ENCODE results near the gene PMPCA. TPM values are rescaled to one million over a fixed set of nuclear protein-coding genes. Genes with fewer than 3 reads are reported as not detected.

The PMPCA gene
- total and polyA plus RNA-seq, 12 donors, result 59.3 to 85.2 (median 75.4) TPM

- Histone ChIP-seq H3K27ac (no peak overlapping the region), H3K9me3 (no peaks in the 10 kb centered on the region), H3K36me3 (peaks cover 0 to 61% (median 7%) of the 10 kb centered on the region in 9 donors), H3K4me3 (no peak overlapping the region), H3K4me1 (peaks cover 0 to 18% (median 4%) of the 10 kb centered on the region in 9 donors), H3K27me3 (no peaks in the 10 kb centered on the region)
- TF ChIP-seq CTCF (IDR thresholded peaks at IDR 0.05), result no peak
- intact Hi-C loops (cut with DNase I), result no loop called here
- DNase-seq (no peak), ATAC-seq (peak in 4 of 8 donors; percentile 4 to 37 (median 8))
- 75 to 81% methylated on average over 28 of the region's 28 CpGs for whole genome bisulfite sequencing, 2 donors
These were observed 32.1 kb upstream of the PMPCA start for GRCh38 chr9:136378170-136379002.

GRCh38 chr9:136379003-136379287 lies 31.5 kb upstream of the PMPCA start:
- Histone ChIP-seq H3K27ac (no peak overlapping the region), H3K4me3 (no peak overlapping the region), H3K27me3 (no peaks in the 10 kb centered on the region), H3K36me3 (peaks cover 0 to 65% (median 8%) of the 10 kb centered on the region in 9 donors), H3K9me3 (no peaks in the 10 kb centered on the region), H3K4me1 (peaks cover 0 to 15% (median 3%) of the 10 kb centered on the region in 9 donors)
- ATAC-seq (no peak), DNase-seq (no peak)
- WGBS, 2 donors, result 81 to 85% methylated on average over 17 to 18 of the region's 18 CpGs
- intact Hi-C loops (cut with DNase I), result no loop called here
- no peak for TF ChIP-seq CTCF (IDR thresholded peaks at IDR 0.05)

GRCh38 chr9:136379401-136379800 lies 31.1 kb upstream of the PMPCA start:
- Histone ChIP-seq H3K27ac (no peak overlapping the region), H3K4me3 (no peak overlapping the region), H3K9me3 (no peaks in the 10 kb centered on the region), H3K4me1 (peaks cover 0 to 15% (median 3%) of the 10 kb centered on the region in 9 donors), H3K27me3 (no peaks in the 10 kb centered on the region), H3K36me3 (peaks cover 0 to 70% (median 12%) of the 10 kb centered on the region in 9 donors)
- TF ChIP-seq CTCF (IDR thresholded peaks at IDR 0.05), result no peak
- no peak for DNase-seq
- 92 to 95% methylated on average over 11 of the region's 11 CpGs for WGBS, 2 donors
- intact Hi-C loops (cut with DNase I), result no loop called here
- no peak for ATAC-seq

- TF ChIP-seq CTCF (IDR thresholded peaks at IDR 0.05), result no peak
- WGBS, 2 donors, result 93 to 94% methylated on average over 11 of the region's 11 CpGs
- Histone ChIP-seq H3K4me3 (no peak overlapping the region), H3K27me3 (no peaks in the 10 kb centered on the region), H3K36me3 (peaks cover 0 to 75% (median 14%) of the 10 kb centered on the region in 9 donors), H3K27ac (no peak overlapping the region), H3K4me1 (peaks cover 0 to 15% (median 3%) of the 10 kb centered on the region in 9 donors), H3K9me3 (no peaks in the 10 kb centered on the region)
- DNase-seq (no peak), ATAC-seq (no peak)
- intact Hi-C loops (cut with DNase I), result no loop called here
These were observed 30.6 kb upstream of the PMPCA start for GRCh38 chr9:136379891-136380290.

All from heart right ventricle (tissue), 16 donors.